ENCODE measurements around the gene EML4.
"Not testable (repeated sequence)": the region's sequence is repeated elsewhere in the genome, so short reads cannot be mapped to it uniquely, and the experiment has no call there.

Gene EML4

GRCh38 chr2:42267530-42267929, 98.4 kb downstream of the EML4 start:
- DNase-seq, result no peak

- DNase-seq, result no peak
Measured at GRCh38 chr2:42268528-42269151, 99.5 kb downstream of the EML4 start.

- DNase-seq, result no peak
Measured at GRCh38 chr2:42270757-42271156, 101.6 kb downstream of the EML4 start.

DNA sequence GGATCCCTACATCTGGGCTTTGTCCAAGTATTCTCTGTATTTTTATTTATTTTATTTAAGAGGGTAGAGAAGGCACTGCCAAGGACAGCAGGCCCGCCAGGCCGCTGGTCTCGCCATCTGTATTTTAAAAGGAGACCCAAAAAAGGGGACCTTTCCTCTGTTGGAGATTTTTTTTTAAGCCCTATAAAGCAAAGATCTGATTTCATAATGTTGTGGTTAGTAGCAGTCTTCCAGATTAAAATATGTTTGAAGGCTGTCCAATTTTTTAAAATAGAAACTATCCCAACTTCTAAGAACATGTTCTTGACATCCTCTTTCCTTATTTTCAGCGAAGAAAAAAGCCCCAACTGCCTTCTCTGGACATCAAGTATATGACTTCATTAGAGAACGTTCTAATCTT, 102.1 kb downstream of the EML4 start:
- DNase-seq, result not testable (repeated sequence)

- DNase-seq, result no peak
Measured at GRCh38 chr2:42274863-42275262, 105.7 kb downstream of the EML4 start.

DNA sequence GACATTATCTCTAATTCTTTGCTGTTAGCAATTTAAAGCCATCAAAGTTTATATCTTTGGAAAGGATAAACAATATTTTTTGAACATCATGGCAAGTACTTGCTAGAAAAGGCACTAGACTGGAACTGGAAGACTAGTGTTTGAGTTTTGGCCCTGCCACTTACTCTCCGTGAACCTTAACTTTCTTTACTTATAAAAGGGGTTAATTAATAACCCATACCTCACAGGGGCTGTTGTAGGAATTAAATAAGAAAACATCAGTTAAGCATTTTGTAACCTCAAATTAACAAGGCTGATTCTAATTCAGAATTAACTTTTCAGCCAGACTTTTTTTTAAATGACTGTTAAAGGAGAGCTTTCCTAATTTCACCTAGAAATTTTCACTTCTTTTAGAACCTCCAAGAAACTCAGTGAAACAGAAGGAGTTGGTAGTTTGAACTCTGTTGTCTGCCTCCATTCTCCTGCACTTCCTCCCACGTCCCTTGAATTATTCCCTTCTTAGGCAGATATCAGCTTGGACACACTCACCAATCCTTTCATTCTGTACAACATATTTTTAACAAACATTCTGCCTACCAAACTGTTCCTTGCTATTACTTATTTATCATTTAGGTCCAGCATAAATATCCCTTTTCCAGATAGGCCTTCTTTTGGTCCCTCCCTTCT, 112.4 kb downstream of the EML4 start:
- no peak for DNase-seq

- DNase-seq, result no peak
Measured at GRCh38 chr2:42284019-42284418, 114.9 kb downstream of the EML4 start.

DNA sequence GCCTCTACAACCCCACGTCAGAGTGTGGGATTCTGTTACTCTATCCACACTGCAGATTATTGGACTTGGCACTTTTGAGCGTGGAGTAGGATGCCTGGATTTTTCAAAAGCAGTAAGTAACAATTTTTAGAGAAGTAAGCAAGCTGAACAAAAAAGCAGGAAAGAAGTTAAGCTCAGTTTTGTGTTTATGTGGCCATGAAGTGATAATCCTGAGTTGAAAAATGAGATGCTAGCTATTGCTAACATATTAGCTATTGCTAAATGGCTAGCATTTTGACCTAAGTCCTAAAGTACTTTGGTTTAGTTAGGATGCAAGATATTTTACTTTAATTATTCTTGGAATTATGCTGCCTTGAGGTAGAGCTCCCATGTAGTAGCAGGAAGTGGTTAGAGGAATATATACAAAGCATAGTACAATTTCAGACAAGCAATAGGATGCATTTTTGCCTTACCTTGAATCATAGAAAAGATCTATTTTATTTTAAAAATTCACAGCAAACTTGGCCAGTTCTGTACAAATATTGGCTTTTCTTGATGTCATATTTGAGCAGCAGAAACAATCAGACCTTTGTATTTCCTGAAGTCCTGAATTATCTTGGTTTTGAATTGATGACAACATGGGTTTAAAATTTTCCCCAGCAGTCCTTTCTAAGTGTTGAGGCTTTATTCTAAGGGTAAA, 117.3 kb downstream of the EML4 start:
- no peak for DNase-seq

DNA sequence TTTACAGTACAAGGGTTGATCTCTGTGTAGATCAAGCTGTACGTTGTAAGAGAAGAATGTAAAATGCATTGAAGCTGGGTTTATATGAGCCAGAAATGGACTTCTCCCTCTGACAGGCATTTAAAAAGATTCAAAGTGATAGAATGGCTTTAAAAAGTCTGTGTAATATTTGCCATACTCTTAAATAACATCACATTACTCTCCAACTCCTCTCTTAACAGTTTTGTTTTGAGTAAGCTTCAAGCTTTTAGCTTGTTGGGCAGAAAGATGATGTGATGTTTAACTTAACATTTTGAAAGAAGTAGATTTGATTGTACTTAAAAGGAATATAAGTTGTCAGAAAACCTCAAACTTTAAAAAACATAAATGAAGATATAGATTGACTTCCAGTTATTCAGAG, 119.7 kb downstream of the EML4 start:
- DNase-seq, result no peak

DNA sequence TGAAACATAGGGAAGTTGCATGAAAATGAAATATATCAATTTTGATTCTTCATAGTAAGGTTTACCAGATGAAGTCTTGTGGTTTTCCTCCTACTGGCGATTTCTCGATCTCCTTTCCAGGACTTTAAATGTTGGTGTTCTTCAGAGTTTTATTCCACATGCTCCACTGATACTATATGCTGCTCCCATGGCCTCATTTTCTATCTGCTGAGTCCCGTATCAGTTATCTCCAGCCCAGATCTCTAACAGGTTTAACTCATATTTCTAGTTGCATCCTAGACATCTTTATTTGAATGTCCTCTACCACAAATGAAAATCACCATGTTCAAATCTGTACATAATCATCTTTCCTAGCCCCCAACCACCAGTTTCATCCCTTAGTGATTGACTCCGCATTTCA, 120.1 kb downstream of the EML4 start:
- DNase-seq, result no peak

DNA sequence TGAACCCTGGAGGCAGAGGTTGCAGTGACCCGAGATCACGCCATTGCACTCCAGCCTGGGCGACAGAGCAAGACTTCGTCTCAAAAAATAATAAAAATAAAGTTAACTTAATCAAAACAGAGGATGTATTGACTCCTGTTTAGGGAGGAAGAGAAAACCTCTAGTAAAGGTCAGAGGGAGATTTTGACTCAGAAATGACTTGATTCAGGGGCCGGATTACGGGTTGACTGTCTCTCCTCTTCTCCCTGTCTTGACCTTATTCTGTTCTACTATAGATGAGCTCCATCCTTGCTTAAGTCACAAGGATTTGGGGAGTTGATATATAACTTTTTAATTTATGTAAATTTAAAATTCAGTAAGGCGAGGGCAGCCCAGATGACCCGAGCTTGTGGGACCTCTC, 120.9 kb downstream of the EML4 start:
- DNase-seq, result no peak

- no peak for DNase-seq
Measured at GRCh38 chr2:42293019-42293418, 123.9 kb downstream of the EML4 start.

DNA sequence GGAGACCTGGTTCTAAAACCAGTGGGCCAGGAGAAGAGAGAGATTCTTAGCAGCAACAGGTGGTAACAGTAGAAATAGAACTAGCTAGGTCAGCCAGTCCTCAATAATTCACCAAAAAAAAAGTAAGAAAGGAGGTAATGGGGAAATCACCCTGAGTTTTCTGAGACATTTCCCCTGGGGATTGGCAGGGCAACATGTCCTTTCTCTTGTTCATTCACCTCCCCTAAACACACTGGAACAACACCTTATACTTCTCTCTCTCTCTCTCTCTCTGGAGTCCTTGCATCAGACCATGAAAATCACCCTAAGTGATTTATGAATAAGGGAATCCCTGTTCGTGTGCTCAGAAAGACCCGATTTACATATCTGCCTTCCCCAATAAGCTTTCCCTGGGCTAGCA, 127.1 kb downstream of the EML4 start:
- no peak for DNase-seq

GRCh38 chr2:42297322-42297936, 128.3 kb downstream of the EML4 start:
- no peak for DNase-seq

GRCh38 chr2:42298132-42298531, 129.0 kb downstream of the EML4 start:
- no peak for DNase-seq

DNA sequence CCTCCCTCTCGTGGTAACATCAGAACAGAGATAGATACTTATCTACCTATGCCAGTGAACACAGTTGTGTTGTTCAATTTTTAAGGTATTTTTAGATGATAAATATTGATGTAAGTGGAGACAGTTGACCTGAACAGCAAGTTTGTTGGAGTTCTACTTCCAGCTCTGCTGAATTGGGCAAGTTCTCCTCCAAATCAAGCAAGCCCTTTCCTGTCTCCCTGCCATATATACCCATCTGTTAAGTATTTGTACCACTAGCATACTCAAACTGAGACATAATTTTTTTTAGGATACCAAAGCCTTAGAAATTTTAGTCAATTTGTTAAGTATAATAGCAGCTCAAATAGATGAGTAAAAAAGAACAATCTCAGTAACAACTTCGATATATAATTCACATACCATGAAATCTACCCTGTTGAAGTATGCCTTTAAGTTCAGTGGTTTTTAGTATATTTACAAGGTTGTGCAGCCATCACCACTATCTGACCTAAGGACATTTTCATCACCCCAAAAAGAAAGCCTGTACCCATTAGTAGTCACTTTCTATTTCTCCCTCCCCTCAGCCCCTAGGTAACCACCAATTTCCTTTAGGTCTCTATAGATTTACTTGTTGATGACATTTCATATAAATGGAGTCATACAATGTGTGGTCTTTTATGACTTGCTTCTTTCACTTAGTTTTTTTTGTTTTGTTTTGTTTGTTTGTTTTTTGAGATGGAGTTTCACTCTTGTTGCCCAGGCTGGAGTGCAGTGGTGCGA, 130.0 kb downstream of the EML4 start:
- DNase-seq, result no peak

- DNase-seq, result no peak
Measured at GRCh38 chr2:42300527-42300926, 131.4 kb downstream of the EML4 start.

- DNase-seq, result no peak
Measured at GRCh38 chr2:42303252-42303651, 134.1 kb downstream of the EML4 start.

DNA sequence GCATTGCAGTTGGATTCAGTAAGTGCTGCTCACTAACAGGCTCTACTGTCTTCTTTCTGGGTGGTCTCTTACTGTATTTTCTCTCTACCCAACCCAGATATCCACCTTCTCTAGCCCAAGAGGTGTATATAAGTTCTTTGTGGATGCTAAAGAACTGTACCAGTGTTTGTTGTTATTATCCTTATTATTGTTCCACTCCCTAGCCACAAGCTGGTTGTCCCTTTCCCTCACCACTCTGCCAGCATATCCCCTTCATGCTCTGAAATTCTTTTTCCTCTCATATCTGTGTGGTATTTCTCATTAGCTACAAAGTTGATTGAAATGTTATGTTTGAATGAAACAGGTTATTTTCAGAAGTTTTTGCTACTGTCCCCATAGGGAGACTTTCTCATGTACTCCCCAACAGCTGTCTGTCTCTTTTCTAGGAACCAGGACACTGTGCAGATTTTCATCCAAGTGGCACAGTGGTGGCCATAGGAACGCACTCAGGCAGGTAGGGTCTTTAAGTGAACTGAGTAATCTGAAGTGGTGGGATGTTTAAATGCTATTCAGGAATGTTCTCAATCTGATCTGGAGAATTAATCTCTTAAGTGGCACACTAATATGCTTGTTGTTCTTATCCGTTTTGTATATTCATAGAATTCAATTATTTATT, 135.0 kb downstream of the EML4 start:
- DNase-seq, result no peak

- no peak for DNase-seq
Measured at GRCh38 chr2:42307180-42307579, 138.0 kb downstream of the EML4 start.

DNA sequence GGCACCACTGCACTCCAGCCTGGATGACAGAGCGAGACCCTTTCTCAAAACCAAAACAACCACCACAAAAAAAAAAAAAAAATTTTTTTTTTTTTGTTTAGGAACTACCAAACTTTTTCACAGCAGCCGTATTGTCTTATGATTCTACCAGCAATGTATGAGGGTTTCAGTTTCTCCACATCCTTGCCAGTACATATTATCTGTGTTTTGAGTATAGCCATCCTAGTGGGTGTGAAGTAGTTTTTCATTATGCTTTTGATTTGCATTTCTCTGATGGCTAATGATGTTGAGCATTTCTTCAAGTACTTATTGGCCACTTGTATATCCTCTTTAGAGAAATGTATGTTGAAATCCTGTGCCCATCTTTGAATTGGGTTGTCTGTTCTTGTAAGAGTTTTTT, 140.2 kb downstream of the EML4 start:
- DNase-seq, result no peak

DNA sequence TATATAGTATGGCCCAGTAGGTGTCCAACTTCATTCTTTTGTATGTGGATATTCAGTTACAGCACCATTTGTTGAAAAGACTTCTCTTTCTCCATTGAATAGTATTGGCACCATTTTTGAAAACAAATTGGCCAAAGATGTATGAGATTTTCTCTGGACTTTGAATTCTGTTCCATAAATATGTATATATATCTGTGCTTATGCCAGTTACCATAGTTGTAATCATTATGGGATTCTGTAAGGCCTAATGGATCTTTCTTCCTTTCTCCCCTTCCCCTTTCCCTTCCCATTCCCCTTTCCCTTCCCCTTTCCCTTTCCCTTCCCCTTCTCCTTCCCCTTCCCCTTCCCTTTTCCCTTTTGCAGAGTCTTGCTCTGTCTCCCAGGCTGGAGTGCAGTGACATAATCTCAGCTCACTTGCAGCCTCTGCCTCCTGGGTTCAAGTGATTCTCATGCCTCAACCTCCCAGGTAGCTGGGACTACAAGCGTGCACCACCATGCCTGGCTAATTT, 140.9 kb downstream of the EML4 start:
- no peak for DNase-seq

- DNase-seq, result no peak
Measured at GRCh38 chr2:42312106-42312505, 143.0 kb downstream of the EML4 start.
